Naive thymus-derived CD8-positive, alpha-beta T cell (primary cell): ENCODE data around the gene NEURL1B. TPM values are rescaled to one million over a fixed set of nuclear protein-coding genes. Genes with fewer than 3 reads are reported as not detected.

Source experiments
- ATAC-seq, 2 donors: fragments of 150-1000 bp; cut with Tn5 transposase in 1 of 2; sonication (Bioruptor Pico), chemical (Tn5 transposase) in 1 of 2; 1 replicate in 1 of 2; 2 replicates in 1 of 2; pipeline ENCODE4 v1.10.0; 2021; ENCODE audit warnings: mild to moderate bottlenecking in 2 of 2, moderate library complexity in 2 of 2
- POLR2A ChIA-PET: fragments of 350-600 bp; sonication (Branson Sonifier 250); formaldehyde crosslinking; loops from one replicate; lab custom pipeline; 2021; ENCODE audit warnings: antibody characterized with exemption; lab: Charles Lee
- DNase-seq, 10 donors: peaks; one replicate each; pipeline versions ENCODE4 v3.0.0 to v3.0.0-alpha.2; 2020 to 2022
- H3K27ac Mint-ChIP-seq, 10 donors: one replicate each; pipeline ENCODE4 v1.8.0; 2020 to 2022; ENCODE audit warnings: mild to moderate bottlenecking in 10 of 10, mixed read lengths in 10 of 10, moderate library complexity in 4 of 10, inconsistent platforms in 1 of 10
- H3K27me3 Mint-ChIP-seq, 5 donors: one replicate each; pipeline ENCODE4 v1.8.0; 2021 to 2022; ENCODE audit warnings: mixed read lengths in 5 of 5
- H3K36me3 Mint-ChIP-seq, 3 donors: one replicate each; pipeline ENCODE4 v1.8.0; 2020 to 2022; ENCODE audit warnings: mixed read lengths in 3 of 3, mild to moderate bottlenecking in 2 of 3, inconsistent platforms in 1 of 3
- H3K4me1 Mint-ChIP-seq, 4 donors: one replicate each; pipeline ENCODE4 v1.8.0; 2021 to 2022; ENCODE audit warnings: mixed read lengths in 4 of 4
- H3K4me3 Mint-ChIP-seq, 10 donors: one replicate each; pipeline ENCODE4 v1.8.0; 2020 to 2022; ENCODE audit warnings: mild to moderate bottlenecking in 10 of 10, mixed read lengths in 10 of 10, moderate library complexity in 6 of 10, inconsistent platforms in 1 of 10
- H3K9me3 Mint-ChIP-seq, 9 donors: one replicate each; pipeline ENCODE4 v1.8.0; 2020 to 2022; ENCODE audit warnings: mixed read lengths in 9 of 9, mild to moderate bottlenecking in 3 of 9, inconsistent platforms in 1 of 9, moderate library complexity in 1 of 9
- polyA plus RNA-seq, 3 donors: library from polyadenylated mRNA; unstranded; fragments of 300-500 nt; fragmentation: Illumina TruSeq; gene quantifications; one replicate each; pipeline ENCODE4 v1.2.3, GENCODE V29; 2021
- total RNA-seq, 8 experiments: library from RNA in 2 of 8; stranded (reverse) in 2 of 8; gene quantifications; one replicate each; pipeline ENCODE4 v1.2.3 and lab custom pipeline; 2021 to 2026

Gene NEURL1B
- total and polyA plus RNA-seq, 5 experiments from 2014 or later = 0.06 to 0.49 (median 0.38) TPM; not detected in 2

DNA sequence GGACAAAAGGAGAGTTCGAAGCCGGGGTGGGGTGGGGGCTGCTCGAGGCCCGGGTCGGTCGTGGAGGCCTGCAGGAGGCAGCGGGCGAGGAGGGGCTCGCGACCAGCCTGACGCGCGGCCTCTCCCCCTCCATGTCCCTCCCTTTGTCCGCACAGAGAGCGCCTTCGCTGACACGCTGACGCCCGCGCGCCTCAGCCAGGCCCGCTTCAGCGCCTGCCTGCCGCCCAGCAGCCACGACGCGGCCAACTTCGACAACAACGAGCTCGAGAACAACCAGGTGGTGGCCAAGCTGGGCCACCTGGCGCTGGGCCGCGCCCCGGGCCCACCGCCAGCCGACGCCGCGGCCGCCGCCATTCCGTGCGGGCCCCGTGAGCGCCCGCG is 42.2 kb downstream of the NEURL1B start:
- Mint-ChIP-seq H3K27ac (peak overlapping the region in 6 of 10 donors; percentile 5 to 85 (median 75)), H3K27me3 (peaks cover 0 to 9% (median 2%) of the 10 kb centered on the region in 5 donors), H3K9me3 (peaks cover 0 to 5% (median 0%) of the 10 kb centered on the region in 9 donors), H3K4me1 (peaks cover 5 to 16% (median 11%) of the 10 kb centered on the region in 4 donors), H3K36me3 (no peaks in the 10 kb centered on the region), H3K4me3 (peak overlapping the region; percentile 43 to 85 (median 69))
- ATAC-seq (no peak), DNase-seq (no peak)
- POLR2A ChIA-PET = interaction anchor here (0.9 to 2.6 kb wide), 3 partner anchors 9 to 14 kb away, joined by 3 to 17 read pairs (median 4); no protein-coding TSS in a partner anchor

DNA sequence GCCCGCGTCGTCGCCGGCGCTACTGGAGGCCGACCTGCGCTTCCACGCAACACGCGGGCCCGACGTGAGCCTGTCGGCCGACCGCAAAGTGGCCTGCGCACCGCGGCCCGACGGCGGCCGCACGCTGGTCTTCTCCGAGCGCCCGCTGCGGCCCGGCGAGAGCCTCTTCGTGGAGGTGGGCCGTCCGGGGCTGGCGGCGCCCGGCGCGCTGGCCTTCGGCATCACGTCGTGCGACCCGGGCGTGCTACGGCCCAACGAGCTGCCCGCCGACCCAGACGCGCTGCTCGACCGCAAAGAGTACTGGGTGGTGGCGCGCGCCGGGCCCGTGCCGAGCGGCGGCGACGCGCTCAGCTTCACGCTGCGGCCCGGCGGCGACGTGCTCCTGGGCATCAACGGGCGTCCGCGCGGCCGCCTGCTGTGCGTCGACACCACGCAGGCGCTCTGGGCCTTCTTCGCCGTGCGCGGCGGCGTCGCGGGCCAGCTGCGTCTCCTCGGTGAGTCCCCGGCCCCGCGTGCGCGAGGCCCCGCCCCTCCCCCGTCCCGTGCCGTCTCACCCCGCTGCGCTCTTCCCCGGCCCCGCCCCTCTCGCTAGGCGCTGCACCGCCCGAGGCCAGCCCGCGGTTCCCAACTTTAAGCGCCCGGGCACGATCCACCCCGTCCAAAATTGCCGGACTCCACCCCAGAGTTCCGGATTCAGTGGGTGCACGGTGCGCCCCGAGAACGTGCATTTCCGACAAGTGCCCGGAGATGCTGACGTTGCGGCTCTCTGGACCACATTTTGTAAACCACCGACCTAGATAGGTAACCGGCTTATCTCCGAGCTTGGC is 42.8 kb downstream of the NEURL1B start:
- Mint-ChIP-seq H3K27ac (peak overlapping the region; percentile 52 to 92 (median 86)), H3K4me3 (peak overlapping the region; percentile 75 to 86 (median 82)), H3K9me3 (peaks cover 0 to 5% (median 0%) of the 10 kb centered on the region in 9 donors), H3K27me3 (peaks cover 0 to 9% (median 2%) of the 10 kb centered on the region in 5 donors), H3K4me1 (peaks cover 8 to 22% (median 16%) of the 10 kb centered on the region in 4 donors), H3K36me3 (no peaks in the 10 kb centered on the region)
- POLR2A ChIA-PET = interaction anchor here (0.9 to 2.6 kb wide), 7 partner anchors 9 to 1296 kb away, joined by 3 to 17 read pairs (median 3); partner anchors contain the start of genes DUSP1, NPM1 and RPL26L1
- ATAC-seq = peak; percentile 72 to 82
- DNase-seq = peak; percentile 36 to 87 (median 64)

- H3K4me1 Mint-ChIP-seq = peaks cover 8 to 28% (median 21%) of the 10 kb centered on the region in 4 donors
- POLR2A ChIA-PET = interaction anchor here (0.9 to 2.6 kb wide), 5 partner anchors 13 to 1297 kb away, joined by 3 to 17 read pairs (median 3); partner anchors contain the start of genes DUSP1 and NPM1
- H3K9me3 Mint-ChIP-seq = peaks cover 0 to 5% (median 0%) of the 10 kb centered on the region in 9 donors
- H3K4me3 Mint-ChIP-seq = peak overlapping the region in 1 of 10 donors; percentile 83
- DNase-seq (no peak), ATAC-seq (no peak)
- peak overlapping the region in 6 of 10 donors; percentile 12 to 92 (median 68) for H3K27ac Mint-ChIP-seq
- no peaks in the 10 kb centered on the region for H3K36me3 Mint-ChIP-seq
- peaks cover 0 to 9% (median 2%) of the 10 kb centered on the region in 5 donors for H3K27me3 Mint-ChIP-seq
Measured at GRCh38 chr5:172685091-172685490, 44.0 kb downstream of the NEURL1B start.

- Mint-ChIP-seq H3K36me3 (no peaks in the 10 kb centered on the region), H3K9me3 (peaks cover 0 to 5% (median 0%) of the 10 kb centered on the region in 9 donors), H3K27me3 (peaks cover 0 to 9% (median 2%) of the 10 kb centered on the region in 5 donors), H3K27ac (peak overlapping the region in 1 of 10 donors; percentile 15), H3K4me3 (no peak overlapping the region), H3K4me1 (peaks cover 8 to 28% (median 21%) of the 10 kb centered on the region in 4 donors)
- POLR2A ChIA-PET = no interaction called here
- ATAC-seq (no peak), DNase-seq (peak in 1 of 10 donors; percentile 57)
Measured at GRCh38 chr5:172686111-172686510, 45.0 kb downstream of the NEURL1B start.

- no peak overlapping the region for H3K4me3 Mint-ChIP-seq
- H3K36me3 Mint-ChIP-seq = no peaks in the 10 kb centered on the region
- peak overlapping the region in 1 of 10 donors; percentile 82 for H3K27ac Mint-ChIP-seq
- peaks cover 0 to 9% (median 2%) of the 10 kb centered on the region in 5 donors for H3K27me3 Mint-ChIP-seq
- ATAC-seq (no peak), DNase-seq (peak in 1 of 10 donors; percentile 56)
- peaks cover 8 to 28% (median 21%) of the 10 kb centered on the region in 4 donors for H3K4me1 Mint-ChIP-seq
- POLR2A ChIA-PET = no interaction called here
- H3K9me3 Mint-ChIP-seq = peaks cover 0 to 5% (median 0%) of the 10 kb centered on the region in 9 donors
Measured at GRCh38 chr5:172686539-172687390, 45.7 kb downstream of the NEURL1B start.

GRCh38 chr5:172687940-172688339 is 46.9 kb downstream of the NEURL1B start:
- DNase-seq (peak in 1 of 10 donors; percentile 4), ATAC-seq (no peak)
- peaks cover 0 to 6% (median 0%) of the 10 kb centered on the region in 5 donors for H3K27me3 Mint-ChIP-seq
- peak overlapping the region in 3 of 10 donors; percentile 5 to 36 (median 33) for H3K4me3 Mint-ChIP-seq
- H3K9me3 Mint-ChIP-seq = peaks cover 0 to under 1% (median 0%) of the 10 kb centered on the region in 9 donors
- H3K4me1 Mint-ChIP-seq = peaks cover 6 to 26% (median 20%) of the 10 kb centered on the region in 4 donors
- H3K27ac Mint-ChIP-seq = peak overlapping the region; percentile 66 to 94 (median 88)
- POLR2A ChIA-PET = interaction anchor here (0.9 kb wide), 1 partner anchor 9 kb away, joined by 4 read pairs; no protein-coding TSS in a partner anchor
- no peaks in the 10 kb centered on the region for H3K36me3 Mint-ChIP-seq

GRCh38 chr5:172688349-172689217 is 47.5 kb downstream of the NEURL1B start:
- Mint-ChIP-seq H3K36me3 (no peaks in the 10 kb centered on the region), H3K4me3 (peak overlapping the region in 6 of 10 donors; percentile 6 to 36 (median 16)), H3K27me3 (peaks cover 0 to 5% (median 0%) of the 10 kb centered on the region in 5 donors), H3K9me3 (no peaks in the 10 kb centered on the region), H3K4me1 (peaks cover 6 to 25% (median 19%) of the 10 kb centered on the region in 4 donors), H3K27ac (peak overlapping the region; percentile 66 to 94 (median 88))
- DNase-seq = peak; percentile 14 to 74 (median 40)
- POLR2A ChIA-PET = interaction anchor here (0.9 kb wide), 2 partner anchors 9 to 89 kb away, joined by 3 to 4 read pairs; no protein-coding TSS in a partner anchor
- ATAC-seq = peak; percentile 77 to 84

DNA sequence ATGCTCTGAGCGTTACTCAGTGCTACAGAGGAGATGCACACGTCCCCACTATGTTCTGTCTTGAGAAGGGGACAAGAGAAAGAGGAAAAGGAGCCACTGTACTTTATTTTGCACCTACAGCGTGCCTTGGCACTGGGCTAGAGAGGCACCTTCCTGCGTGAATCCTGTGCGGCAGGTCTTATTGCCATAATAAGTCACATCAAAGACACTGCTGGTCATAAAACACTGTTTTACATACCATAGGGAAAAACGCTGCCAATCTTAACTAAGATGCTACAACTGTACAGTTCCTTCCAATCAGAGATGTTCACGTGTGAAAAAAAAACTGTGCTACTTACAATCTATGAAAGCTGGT is 48.1 kb downstream of the NEURL1B start:
- peak overlapping the region in 9 of 10 donors; percentile 40 to 94 (median 88) for H3K27ac Mint-ChIP-seq
- H3K4me1 Mint-ChIP-seq = peaks cover 6 to 24% (median 19%) of the 10 kb centered on the region in 4 donors
- ATAC-seq (peak; percentile 2 to 20), DNase-seq (peak in 1 of 10 donors; percentile 18)
- H3K27me3 Mint-ChIP-seq = peaks cover 0 to 4% (median 0%) of the 10 kb centered on the region in 5 donors
- POLR2A ChIA-PET = interaction anchor here (0.9 kb wide), 1 partner anchor 88 kb away, joined by 3 read pairs; no protein-coding TSS in a partner anchor
- peak overlapping the region in 3 of 10 donors; percentile 9 to 33 (median 12) for H3K4me3 Mint-ChIP-seq
- H3K9me3 Mint-ChIP-seq = no peaks in the 10 kb centered on the region
- no peaks in the 10 kb centered on the region for H3K36me3 Mint-ChIP-seq

- no peaks in the 10 kb centered on the region for H3K36me3 Mint-ChIP-seq
- no peak for ATAC-seq
- no peaks in the 10 kb centered on the region for H3K27me3 Mint-ChIP-seq
- no peak overlapping the region for H3K4me3 Mint-ChIP-seq
- peaks cover 6 to 18% (median 17%) of the 10 kb centered on the region in 4 donors for H3K4me1 Mint-ChIP-seq
- POLR2A ChIA-PET = no interaction called here
- no peaks in the 10 kb centered on the region for H3K9me3 Mint-ChIP-seq
- no peak overlapping the region for H3K27ac Mint-ChIP-seq
- DNase-seq = no peak
Measured at GRCh38 chr5:172689801-172690200, 48.7 kb downstream of the NEURL1B start.

- DNase-seq (peak in 1 of 10 donors; percentile 45), ATAC-seq (no peak)
- H3K9me3 Mint-ChIP-seq = no peaks in the 10 kb centered on the region
- POLR2A ChIA-PET = no interaction called here
- H3K4me3 Mint-ChIP-seq = no peak overlapping the region
- no peaks in the 10 kb centered on the region for H3K27me3 Mint-ChIP-seq
- H3K27ac Mint-ChIP-seq = peak overlapping the region in 2 of 10 donors; percentile 21 to 52
- H3K36me3 Mint-ChIP-seq = no peaks in the 10 kb centered on the region
- peaks cover 6 to 18% (median 17%) of the 10 kb centered on the region in 4 donors for H3K4me1 Mint-ChIP-seq
Measured at GRCh38 chr5:172690258-172691075, 49.4 kb downstream of the NEURL1B start.
